Type B pancreatic cell (in vitro differentiated cells): Measurements from ENCODE around the gene ENPP7. TPM values are rescaled to one million over a fixed set of nuclear protein-coding genes. Genes with fewer than 3 reads are reported as not detected.

Source experiments
- DNase-seq: peaks from one replicate; pipeline ENCODE4 v3.0.0; 2021; ENCODE audit warnings: mixed read lengths; ENCODE audit not compliant: unreplicated experiment; ENCODE audit errors: extremely low spot score
- H3K27ac Mint-ChIP-seq: 2 replicates; pipeline ENCODE4 v1.8.0; 2021; ENCODE audit warnings: mild to moderate bottlenecking, mixed read lengths
- H3K27me3 Mint-ChIP-seq: 2 replicates; pipeline ENCODE4 v1.8.0; 2021; ENCODE audit warnings: mixed read lengths
- H3K36me3 Mint-ChIP-seq: 2 replicates; pipeline ENCODE4 v1.8.0; 2021; ENCODE audit warnings: mixed read lengths
- H3K4me1 Mint-ChIP-seq: one replicate; pipeline ENCODE4 v1.8.0; 2021; ENCODE audit warnings: mixed read lengths; ENCODE audit not compliant: unreplicated experiment
- H3K4me3 Mint-ChIP-seq: 2 replicates; pipeline ENCODE4 v1.8.0; 2021; ENCODE audit warnings: mild to moderate bottlenecking, mixed read lengths
- H3K9me3 Mint-ChIP-seq: 2 replicates; pipeline ENCODE4 v1.8.0; 2021; ENCODE audit warnings: mixed read lengths
- CTCF ChIP-seq: fragments of 200-600 bp; sonication (generic); conservative IDR thresholded peaks from 2 replicates; pipeline ENCODE4 v1.5.0; 2021; ENCODE audit warnings: antibody characterized with exemption, mild to moderate bottlenecking
- total RNA-seq: library from RNA; stranded (reverse); gene quantifications from 2 replicates; pipeline ENCODE4 v1.2.1, GENCODE V29; 2021; ENCODE audit warnings: low replicate concordance

ENPP7 gene
- total RNA-seq, 1 donor from 2014 or later, result 5.3 TPM

GRCh38 chr17:79757140-79757745 lies 26.5 kb downstream of the ENPP7 start:
- Mint-ChIP-seq H3K27me3 (peaks cover 5% of the 10 kb centered on the region), H3K9me3 (no peaks in the 10 kb centered on the region), H3K4me1 (peaks cover 5% of the 10 kb centered on the region), H3K4me3 (no peak overlapping the region), H3K36me3 (no peaks in the 10 kb centered on the region), H3K27ac (no peak overlapping the region)
- TF ChIP-seq CTCF, result no peak
- DNase-seq, result no peak

GRCh38 chr17:79758271-79758670 lies 27.5 kb downstream of the ENPP7 start:
- no peak for DNase-seq
- no peak for TF ChIP-seq CTCF
- Mint-ChIP-seq H3K4me3 (no peak overlapping the region), H3K36me3 (no peaks in the 10 kb centered on the region), H3K4me1 (peaks cover 5% of the 10 kb centered on the region), H3K9me3 (no peaks in the 10 kb centered on the region), H3K27ac (no peak overlapping the region), H3K27me3 (peaks cover 5% of the 10 kb centered on the region)

- DNase-seq, result no peak
These were observed 29.6 kb downstream of the ENPP7 start for GRCh38 chr17:79760197-79760906.

GRCh38 chr17:79761894-79762589 lies 31.3 kb downstream of the ENPP7 start:
- Mint-ChIP-seq H3K9me3 (no peaks in the 10 kb centered on the region), H3K4me3 (no peak overlapping the region), H3K36me3 (no peaks in the 10 kb centered on the region), H3K27ac (no peak overlapping the region), H3K27me3 (no peaks in the 10 kb centered on the region), H3K4me1 (no peaks in the 10 kb centered on the region)
- DNase-seq, result no peak
- no peak for TF ChIP-seq CTCF

More at GRCh38 chr17:79760197-79760906, 29.6 kb downstream of the ENPP7 start:
- no peak overlapping the region for H3K27ac Mint-ChIP-seq
- H3K36me3 Mint-ChIP-seq, result no peaks in the 10 kb centered on the region
- H3K4me1 Mint-ChIP-seq, result no peaks in the 10 kb centered on the region
- no peaks in the 10 kb centered on the region for H3K9me3 Mint-ChIP-seq
- no peaks in the 10 kb centered on the region for H3K27me3 Mint-ChIP-seq
- no peak overlapping the region for H3K4me3 Mint-ChIP-seq
- TF ChIP-seq CTCF, result no peak

- Mint-ChIP-seq H3K4me3 (no peak overlapping the region), H3K36me3 (no peaks in the 10 kb centered on the region), H3K27ac (no peak overlapping the region), H3K27me3 (no peaks in the 10 kb centered on the region), H3K9me3 (no peaks in the 10 kb centered on the region), H3K4me1 (no peaks in the 10 kb centered on the region)
- TF ChIP-seq CTCF, result no peak
- DNase-seq, result no peak
These were observed 35.0 kb downstream of the ENPP7 start for GRCh38 chr17:79765708-79766107.
